WTC11 (cell line): ENCODE measurements around the gene BBS1. TPM values are rescaled to one million over a fixed set of nuclear protein-coding genes. Genes with fewer than 3 reads are reported as not detected.

Source experiments
- ATAC-seq: fragments of 200-7000 bp; cut with Tn5 transposase; 2 replicates; pipeline ENCODE4 v1.10.0; 2021; ENCODE audit warnings: mild to moderate bottlenecking, moderate library complexity
- CTCF ChIA-PET: fragments of 300-600 bp; sonication (Branson Sonifier 250); formaldehyde crosslinking; loops from one replicate; lab custom pipeline; 2021; ENCODE audit warnings: antibody characterized with exemption; lab: Charles Lee
- POLR2A ChIA-PET: fragments of 350-600 bp; sonication (Branson Sonifier 250); formaldehyde crosslinking; loops from one replicate; lab custom pipeline; 2021; ENCODE audit warnings: antibody characterized with exemption; lab: Charles Lee
- DNase-seq: peaks from one replicate; pipeline ENCODE4 v3.0.0; 2021; ENCODE audit warnings: low spot score
- H3K27ac Mint-ChIP-seq: 2 replicates; pipeline ENCODE4 v1.8.0; 2021; ENCODE audit warnings: mixed read lengths
- H3K27me3 Mint-ChIP-seq: 2 replicates; pipeline ENCODE4 v1.8.0; 2021; ENCODE audit warnings: low read depth, mild to moderate bottlenecking, moderate library complexity, mixed read lengths
- H3K36me3 Mint-ChIP-seq: 2 replicates; pipeline ENCODE4 v1.8.0; 2021; ENCODE audit warnings: mixed read lengths
- H3K4me1 Mint-ChIP-seq: 2 replicates; pipeline ENCODE4 v1.8.0; 2022; ENCODE audit warnings: mixed read lengths
- H3K4me3 Mint-ChIP-seq: 2 replicates; pipeline ENCODE4 v1.8.0; 2021; ENCODE audit warnings: mild to moderate bottlenecking, moderate library complexity, mixed read lengths
- H3K9me3 Mint-ChIP-seq: 2 replicates; pipeline ENCODE4 v1.8.0; 2021; ENCODE audit warnings: mixed read lengths
- EMX1 ChIP-seq: fragments of 250-450 bp; sonication (Bioruptor Pico); IDR thresholded peaks from 2 replicates; pipeline ENCODE4 v1.8.0; 2021; ENCODE audit warnings: mild to moderate bottlenecking
- ESRRA ChIP-seq: sonication (generic); formaldehyde crosslinking; IDR thresholded peaks from 2 replicates; pipeline ENCODE4 v1.8.1; 2022; ENCODE audit warnings: mild to moderate bottlenecking, missing genetic modification reagents, borderline replicate concordance
- GABPB1 ChIP-seq: sonication (generic); formaldehyde crosslinking; IDR thresholded peaks from 2 replicates; pipeline ENCODE4 v1.8.1; 2023; ENCODE audit warnings: mild to moderate bottlenecking, missing genetic modification reagents
- PRDM15 ChIP-seq: sonication (generic); formaldehyde crosslinking; IDR thresholded peaks from 2 replicates; pipeline ENCODE4 v1.8.0; 2022; ENCODE audit warnings: missing genetic modification reagents
- RORB ChIP-seq: fragments of 250-450 bp; sonication (Bioruptor Pico); IDR thresholded peaks from 2 replicates; pipeline ENCODE4 v1.9.0; 2021; ENCODE audit warnings: mild to moderate bottlenecking
- SP1 ChIP-seq: sonication (generic); formaldehyde crosslinking; conservative IDR thresholded peaks from 2 replicates; pipeline ENCODE4 v1.8.1; 2022; ENCODE audit warnings: missing genetic modification reagents
- TP53 ChIP-seq: sonication (generic); formaldehyde crosslinking; IDR thresholded peaks from 2 replicates; pipeline ENCODE4 v1.8.1; 2023; ENCODE audit warnings: mild to moderate bottlenecking, missing genetic modification reagents
- USF1 ChIP-seq: sonication (generic); formaldehyde crosslinking; IDR thresholded peaks from 2 replicates; pipeline ENCODE4 v1.8.0; 2022; ENCODE audit warnings: mild to moderate bottlenecking, missing genetic modification reagents
- USF2 ChIP-seq: sonication (generic); formaldehyde crosslinking; IDR thresholded peaks from 2 replicates; pipeline ENCODE4 v1.8.1; 2023; ENCODE audit warnings: mild to moderate bottlenecking, missing genetic modification reagents, moderate library complexity
- total RNA-seq: library from RNA; stranded (reverse); gene quantifications from 3 replicates; pipeline ENCODE4 v1.2.3, GENCODE V29; 2021
- TF ChIP-seq, protein P1 (sequence below): fragments of 250-450 bp; sonication (Bioruptor Pico); IDR thresholded peaks from 2 replicates; pipeline ENCODE4 v1.9.0; 2021; ENCODE audit warnings: mild to moderate bottlenecking
- TF ChIP-seq, protein P2 (sequence below): fragments of 250-450 bp; sonication (Bioruptor Pico); IDR thresholded peaks from 2 replicates; pipeline ENCODE4 v2.1.2; 2022; ENCODE audit warnings: mild to moderate bottlenecking, moderate library complexity
- TF ChIP-seq, protein P3 (sequence below): sonication (generic); formaldehyde crosslinking; IDR thresholded peaks from 2 replicates; pipeline ENCODE4 v1.8.0; 2023; ENCODE audit warnings: missing genetic modification reagents
- TF ChIP-seq, protein P4 (sequence below): fragments of 200-600 bp; IDR thresholded peaks from 2 replicates; pipeline ENCODE4 v1.8.0; 2022; ENCODE audit warnings: antibody characterized with exemption

The BBS1 gene
- total RNA-seq, 1 experiment from 2014 or later = 26.8 TPM

DNA sequence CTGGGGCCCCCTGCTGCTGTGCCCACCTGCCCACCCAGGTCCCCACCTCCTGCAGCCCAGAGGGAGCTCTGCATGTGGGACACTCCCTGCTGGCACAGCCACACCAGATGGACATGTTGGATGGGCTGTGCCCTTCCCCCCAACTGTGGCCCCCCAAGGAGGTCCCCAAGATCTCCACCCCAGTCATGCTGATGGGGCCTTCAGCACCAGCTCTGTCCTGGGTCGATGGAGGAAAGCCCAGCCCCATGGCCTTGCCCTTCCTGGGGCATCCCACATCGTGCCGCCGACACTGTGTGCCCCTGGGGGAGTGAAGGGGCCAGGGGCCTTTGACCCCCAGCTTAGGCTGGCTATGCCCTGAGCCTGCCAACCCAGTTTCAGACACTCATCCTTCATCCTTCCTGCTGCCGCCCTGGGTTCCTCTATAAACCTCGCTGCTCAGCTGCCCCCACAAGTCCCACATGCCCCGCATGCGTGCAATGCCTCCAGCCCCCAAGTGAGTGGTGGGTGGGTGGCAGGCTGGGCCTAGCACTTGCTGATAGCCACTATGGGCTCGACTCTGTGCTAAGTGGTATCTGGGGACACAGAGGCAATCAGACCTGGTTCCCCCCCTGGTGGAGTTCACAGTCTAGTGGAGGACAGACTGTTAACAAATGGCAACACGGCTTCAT lies 34.1 kb upstream of the BBS1 start (continued):
- TF ChIP-seq, protein P1, sequence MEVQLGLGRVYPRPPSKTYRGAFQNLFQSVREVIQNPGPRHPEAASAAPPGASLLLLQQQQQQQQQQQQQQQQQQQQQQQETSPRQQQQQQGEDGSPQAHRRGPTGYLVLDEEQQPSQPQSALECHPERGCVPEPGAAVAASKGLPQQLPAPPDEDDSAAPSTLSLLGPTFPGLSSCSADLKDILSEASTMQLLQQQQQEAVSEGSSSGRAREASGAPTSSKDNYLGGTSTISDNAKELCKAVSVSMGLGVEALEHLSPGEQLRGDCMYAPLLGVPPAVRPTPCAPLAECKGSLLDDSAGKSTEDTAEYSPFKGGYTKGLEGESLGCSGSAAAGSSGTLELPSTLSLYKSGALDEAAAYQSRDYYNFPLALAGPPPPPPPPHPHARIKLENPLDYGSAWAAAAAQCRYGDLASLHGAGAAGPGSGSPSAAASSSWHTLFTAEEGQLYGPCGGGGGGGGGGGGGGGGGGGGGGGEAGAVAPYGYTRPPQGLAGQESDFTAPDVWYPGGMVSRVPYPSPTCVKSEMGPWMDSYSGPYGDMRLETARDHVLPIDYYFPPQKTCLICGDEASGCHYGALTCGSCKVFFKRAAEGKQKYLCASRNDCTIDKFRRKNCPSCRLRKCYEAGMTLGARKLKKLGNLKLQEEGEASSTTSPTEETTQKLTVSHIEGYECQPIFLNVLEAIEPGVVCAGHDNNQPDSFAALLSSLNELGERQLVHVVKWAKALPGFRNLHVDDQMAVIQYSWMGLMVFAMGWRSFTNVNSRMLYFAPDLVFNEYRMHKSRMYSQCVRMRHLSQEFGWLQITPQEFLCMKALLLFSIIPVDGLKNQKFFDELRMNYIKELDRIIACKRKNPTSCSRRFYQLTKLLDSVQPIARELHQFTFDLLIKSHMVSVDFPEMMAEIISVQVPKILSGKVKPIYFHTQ = no peak
- TF ChIP-seq EMX1 (CRISPR knock-in tag) (no peak), ESRRA (CRISPR knock-in tag) (no peak), GABPB1 (no peak)
- TF ChIP-seq, protein P2, sequence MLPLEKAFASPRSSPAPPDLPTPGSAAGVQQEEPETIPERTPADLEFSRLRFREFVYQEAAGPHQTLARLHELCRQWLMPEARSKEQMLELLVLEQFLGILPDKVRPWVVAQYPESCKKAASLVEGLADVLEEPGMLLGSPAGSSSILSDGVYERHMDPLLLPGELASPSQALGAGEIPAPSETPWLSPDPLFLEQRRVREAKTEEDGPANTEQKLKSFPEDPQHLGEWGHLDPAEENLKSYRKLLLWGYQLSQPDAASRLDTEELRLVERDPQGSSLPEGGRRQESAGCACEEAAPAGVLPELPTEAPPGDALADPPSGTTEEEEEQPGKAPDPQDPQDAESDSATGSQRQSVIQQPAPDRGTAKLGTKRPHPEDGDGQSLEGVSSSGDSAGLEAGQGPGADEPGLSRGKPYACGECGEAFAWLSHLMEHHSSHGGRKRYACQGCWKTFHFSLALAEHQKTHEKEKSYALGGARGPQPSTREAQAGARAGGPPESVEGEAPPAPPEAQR (CRISPR knock-in tag) = no peak
- TF ChIP-seq, protein P3, sequence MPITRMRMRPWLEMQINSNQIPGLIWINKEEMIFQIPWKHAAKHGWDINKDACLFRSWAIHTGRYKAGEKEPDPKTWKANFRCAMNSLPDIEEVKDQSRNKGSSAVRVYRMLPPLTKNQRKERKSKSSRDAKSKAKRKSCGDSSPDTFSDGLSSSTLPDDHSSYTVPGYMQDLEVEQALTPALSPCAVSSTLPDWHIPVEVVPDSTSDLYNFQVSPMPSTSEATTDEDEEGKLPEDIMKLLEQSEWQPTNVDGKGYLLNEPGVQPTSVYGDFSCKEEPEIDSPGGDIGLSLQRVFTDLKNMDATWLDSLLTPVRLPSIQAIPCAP (CRISPR knock-in tag) = no peak

GRCh38 chr11:66476841-66477251 lies 33.6 kb upstream of the BBS1 start:
- no peak overlapping the region for H3K4me3 Mint-ChIP-seq
- ATAC-seq (peak; percentile 4), DNase-seq (peak; percentile 31)
- TF ChIP-seq, protein P4, sequence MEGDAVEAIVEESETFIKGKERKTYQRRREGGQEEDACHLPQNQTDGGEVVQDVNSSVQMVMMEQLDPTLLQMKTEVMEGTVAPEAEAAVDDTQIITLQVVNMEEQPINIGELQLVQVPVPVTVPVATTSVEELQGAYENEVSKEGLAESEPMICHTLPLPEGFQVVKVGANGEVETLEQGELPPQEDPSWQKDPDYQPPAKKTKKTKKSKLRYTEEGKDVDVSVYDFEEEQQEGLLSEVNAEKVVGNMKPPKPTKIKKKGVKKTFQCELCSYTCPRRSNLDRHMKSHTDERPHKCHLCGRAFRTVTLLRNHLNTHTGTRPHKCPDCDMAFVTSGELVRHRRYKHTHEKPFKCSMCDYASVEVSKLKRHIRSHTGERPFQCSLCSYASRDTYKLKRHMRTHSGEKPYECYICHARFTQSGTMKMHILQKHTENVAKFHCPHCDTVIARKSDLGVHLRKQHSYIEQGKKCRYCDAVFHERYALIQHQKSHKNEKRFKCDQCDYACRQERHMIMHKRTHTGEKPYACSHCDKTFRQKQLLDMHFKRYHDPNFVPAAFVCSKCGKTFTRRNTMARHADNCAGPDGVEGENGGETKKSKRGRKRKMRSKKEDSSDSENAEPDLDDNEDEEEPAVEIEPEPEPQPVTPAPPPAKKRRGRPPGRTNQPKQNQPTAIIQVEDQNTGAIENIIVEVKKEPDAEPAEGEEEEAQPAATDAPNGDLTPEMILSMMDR = no peak
- TF ChIP-seq USF2 (CRISPR knock-in tag) (peak; percentile 81), PRDM15 (CRISPR knock-in tag) (peak; percentile 98), SP1 (CRISPR knock-in tag) (0 out of 2 replicates have a peak, but pooled peaks have one; percentile 27), TP53 (CRISPR knock-in tag) (no peak), USF1 (peak; percentile 72), RORB (no peak)
- ChIA-PET POLR2A (interaction anchor here (0.6 kb wide), 1 partner anchor 13 kb away, joined by 5 read pairs; no protein-coding TSS in a partner anchor), CTCF (interaction anchor here (1.3 kb wide), 1 partner anchor 10 kb away, joined by 6 read pairs; the partner anchor contains the start of gene PELI3)
- H3K9me3 Mint-ChIP-seq = no peaks in the 10 kb centered on the region
- H3K27me3 Mint-ChIP-seq = no peaks in the 10 kb centered on the region
- H3K4me1 Mint-ChIP-seq = peaks cover 26% of the 10 kb centered on the region
- H3K36me3 Mint-ChIP-seq = peaks cover 2% of the 10 kb centered on the region; the same call in 1 of the 2 replicates
- H3K27ac Mint-ChIP-seq = peak overlapping the region; percentile 89
